Measurements from ENCODE around the gene DUSP22. TPM values are rescaled to one million over a fixed set of nuclear protein-coding genes. Genes with fewer than 3 reads are reported as not detected.

The DUSP22 gene
- total and polyA plus RNA-seq, 9 of the 15 experiments (the other 6 are each of a cell fraction or from before 2014, with no cell fraction given), result 9.3 to 19.4 (median 11.8) TPM

GRCh38 chr6:345747-346385 is 53.6 kb downstream of the DUSP22 start:
- POLR2A ChIA-PET, result no interaction called here
- Histone ChIP-seq H3K27me3 (ENCODE audit: control insufficient read depth in 2 of 2, insufficient read depth in 2 of 2, low read length in 2 of 2) (peaks cover 0 to 14% of the 10 kb centered on the region in 2 experiments; a peak in 3 of 5 replicates), H3K27ac (ENCODE audit: extremely low read depth, low read depth, low read length) (no peak overlapping the region), H3K79me2 (ENCODE audit: control insufficient read depth, insufficient read depth, low read length) (no peaks in the 10 kb centered on the region), H4K20me1 (replicated peaks; ENCODE audit: control insufficient read depth, insufficient read depth, low read length) (peaks cover 6% of the 10 kb centered on the region; the same call in 1 of the 2 replicates), H3K9me1 (ENCODE audit: control insufficient read depth, insufficient read depth, low read length) (no peaks in the 10 kb centered on the region), H3K9ac (ENCODE audit: insufficient read depth in 1 of 2, low read depth in 2 of 2, low read length in 2 of 2) (no peak overlapping the region), H3K4me2 (ENCODE audit: insufficient read depth, low read length) (no peak overlapping the region), H2AFZ (ENCODE audit: low read depth, low read length) (no peak overlapping the region), H3K4me3 (no peak overlapping the region), H3K36me3 (ENCODE audit: control insufficient read depth, insufficient read depth, low read length) (no peaks in the 10 kb centered on the region), H3K9me3 (replicated peaks; ENCODE audit: control insufficient read depth, insufficient read depth, low read depth, low read length) (no peaks in the 10 kb centered on the region), H3K4me1 (replicated peaks in 1 of 2; ENCODE audit: control insufficient read depth in 2 of 2, insufficient read depth in 2 of 2, low read length in 2 of 2) (peaks cover 13 to 15% of the 10 kb centered on the region in 2 experiments)
- ATAC-seq (no peak), DNase-seq (ENCODE audit: extremely low read depth in 1 of 4, low spot score in 3 of 4) (no peak), FAIRE-seq (no peak)
- no peak for TF ChIP-seq CEBPG (CRISPR knock-in tag; IDR thresholded peaks at IDR 0.05)
- TF ChIP-seq CEBPG (tag; conservative IDR thresholded peaks at IDR 0.05 in 1 of 2, IDR thresholded peaks at IDR 0.05 in 1 of 2), result peak in 1 of 2 experiments; percentile 23; a peak in 1 of 4 replicates
- TF ChIP-seq GABPB1 (CRISPR knock-in tag; IDR thresholded peaks at IDR 0.05), result no peak
- intact Hi-C loops (cut with micrococcal nuclease) (no loop called here), in situ Hi-C loops (cut with MboI) (no loop called here)
- BruUV-seq (replicated peaks), result no TSS peak
- 40% methylated on average over 17 of the region's 17 CpGs for WGBS (ENCODE audit: insufficient coverage, low coverage, missing lambda C conversion rate)
- CTCF ChIA-PET (ENCODE audit: low intra/inter-chr PET ratio), result no interaction called here

- Histone ChIP-seq H3K4me2 (ENCODE audit: insufficient read depth, low read length) (no peak overlapping the region), H3K4me3 (no peak overlapping the region)
- CTCF ChIA-PET (ENCODE audit: low intra/inter-chr PET ratio), result no interaction called here
- no peak for TF ChIP-seq NR2F6 (CRISPR knock-in tag; IDR thresholded peaks at IDR 0.05)
- no peak for TF ChIP-seq ZNF785 (CRISPR knock-in tag; IDR thresholded peaks at IDR 0.05)
- TF ChIP-seq SP1 (CRISPR knock-in tag; IDR thresholded peaks at IDR 0.05), result no peak
- TF ChIP-seq ZNF23 (CRISPR knock-in tag; IDR thresholded peaks at IDR 0.05), result no peak
Measured at GRCh38 chr6:346386-347030, 54.2 kb downstream of the DUSP22 start.

More at GRCh38 chr6:346386-347030, 54.2 kb downstream of the DUSP22 start:
- no peak for DNase-seq (ENCODE audit: extremely low read depth in 1 of 4, low spot score in 3 of 4)
- Histone ChIP-seq H3K27ac (ENCODE audit: extremely low read depth, low read depth, low read length) (no peak overlapping the region), H4K20me1 (replicated peaks; ENCODE audit: control insufficient read depth, insufficient read depth, low read length) (peaks cover under 1% of the 10 kb centered on the region; the same call in 1 of the 2 replicates), H2AFZ (ENCODE audit: low read depth, low read length) (no peak overlapping the region), H3K9me3 (replicated peaks; ENCODE audit: control insufficient read depth, insufficient read depth, low read depth, low read length) (no peaks in the 10 kb centered on the region), H3K9ac (ENCODE audit: insufficient read depth in 1 of 2, low read depth in 2 of 2, low read length in 2 of 2) (no peak overlapping the region), H3K9me1 (ENCODE audit: control insufficient read depth, insufficient read depth, low read length) (no peaks in the 10 kb centered on the region), H3K79me2 (ENCODE audit: control insufficient read depth, insufficient read depth, low read length) (no peaks in the 10 kb centered on the region), H3K4me1 (replicated peaks in 1 of 2; ENCODE audit: control insufficient read depth in 2 of 2, insufficient read depth in 2 of 2, low read length in 2 of 2) (peaks cover 6 to 9% of the 10 kb centered on the region in 2 experiments), H3K36me3 (ENCODE audit: control insufficient read depth, insufficient read depth, low read length) (no peaks in the 10 kb centered on the region), H3K27me3 (ENCODE audit: control insufficient read depth in 2 of 2, insufficient read depth in 2 of 2, low read length in 2 of 2) (peaks cover 0 to 12% of the 10 kb centered on the region in 2 experiments; a peak in 3 of 5 replicates)
- no TSS peak for BruUV-seq (replicated peaks)
- no peak for ATAC-seq
- POLR2A ChIA-PET, result no interaction called here
- no peak for FAIRE-seq
- in situ Hi-C loops (cut with MboI), result no loop called here
- intact Hi-C loops (cut with micrococcal nuclease), result no loop called here
- WGBS (ENCODE audit: insufficient coverage, low coverage, missing lambda C conversion rate), result 33% methylated on average over 10 of the region's 10 CpGs
